SH-SY5Y (cell line): Measurements from ENCODE around the gene ELMO1.

Experiments
- GATA2 ChIP-seq: IDR thresholded peaks from 2 replicates; pipeline ENCODE4 v1.6.1; 2011; ENCODE audit warnings: mild to moderate bottlenecking, low read depth, low read length
- GATA3 ChIP-seq: IDR thresholded peaks from 2 replicates; pipeline ENCODE4 v1.6.1; 2011; ENCODE audit warnings: low read depth, mild to moderate bottlenecking, low read length, moderate library complexity

DNA sequence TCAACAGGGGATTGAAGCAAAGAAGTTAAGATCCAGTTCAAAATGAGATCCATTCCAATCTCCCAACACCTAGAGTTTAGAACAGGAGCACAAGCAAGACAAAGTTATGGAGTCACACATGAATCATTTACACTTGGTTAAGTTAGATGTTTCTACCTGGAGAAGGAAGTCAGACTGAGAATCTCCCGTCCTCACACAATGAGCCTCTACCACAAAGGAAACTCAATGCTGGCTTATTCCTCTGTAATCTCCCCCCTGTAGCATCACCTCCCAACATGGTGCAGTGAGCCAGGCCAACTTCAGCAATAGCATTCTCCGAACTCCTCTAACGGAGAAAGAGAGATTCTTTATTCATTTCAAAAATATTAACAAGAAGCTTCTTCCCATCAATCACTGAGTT lies 82.2 kb downstream of the ELMO1 start:
- TF ChIP-seq GATA3 (no peak), GATA2 (no peak)
